ENCODE measurements around the gene FCHSD2. TPM values are rescaled to one million over a fixed set of nuclear protein-coding genes. Genes with fewer than 3 reads are reported as not detected.

Gene FCHSD2
- total and polyA plus RNA-seq, 10 donors: 30.2 to 129 (median 69.7) TPM

DNA sequence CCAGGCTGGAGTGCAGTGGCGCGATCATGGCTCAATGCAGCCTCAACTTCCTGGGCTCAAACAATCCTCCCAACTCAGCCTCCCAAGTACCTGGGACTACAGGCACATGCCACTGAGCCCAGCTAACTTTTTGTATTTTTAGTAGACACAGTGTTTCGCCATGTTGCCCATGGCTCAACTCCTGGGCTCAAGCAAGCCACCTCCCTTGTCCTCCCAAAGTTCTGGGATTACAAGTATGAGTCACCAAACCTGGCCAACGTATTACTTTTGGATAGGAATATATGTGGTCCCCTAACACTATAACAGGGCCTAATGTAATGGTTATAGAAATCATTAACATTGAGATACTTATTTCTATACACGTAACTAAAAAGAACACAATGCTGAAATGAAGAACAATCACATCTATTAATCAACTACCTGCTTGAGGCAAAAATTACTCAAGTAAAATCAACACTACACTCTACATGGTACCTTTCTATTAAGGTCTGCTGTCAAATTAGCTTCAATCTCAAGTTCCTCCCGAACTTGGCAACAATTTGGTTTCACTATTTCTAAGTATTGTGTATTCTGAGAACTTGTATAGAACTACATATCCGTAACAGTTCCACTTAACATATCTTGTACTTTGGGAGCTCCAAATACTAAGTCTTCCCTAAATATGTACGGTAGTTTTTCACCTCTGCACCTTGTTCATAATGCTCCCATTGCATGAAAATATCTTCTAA lies 124.9 kb downstream of the FCHSD2 start:
- TF ChIP-seq, protein P1, sequence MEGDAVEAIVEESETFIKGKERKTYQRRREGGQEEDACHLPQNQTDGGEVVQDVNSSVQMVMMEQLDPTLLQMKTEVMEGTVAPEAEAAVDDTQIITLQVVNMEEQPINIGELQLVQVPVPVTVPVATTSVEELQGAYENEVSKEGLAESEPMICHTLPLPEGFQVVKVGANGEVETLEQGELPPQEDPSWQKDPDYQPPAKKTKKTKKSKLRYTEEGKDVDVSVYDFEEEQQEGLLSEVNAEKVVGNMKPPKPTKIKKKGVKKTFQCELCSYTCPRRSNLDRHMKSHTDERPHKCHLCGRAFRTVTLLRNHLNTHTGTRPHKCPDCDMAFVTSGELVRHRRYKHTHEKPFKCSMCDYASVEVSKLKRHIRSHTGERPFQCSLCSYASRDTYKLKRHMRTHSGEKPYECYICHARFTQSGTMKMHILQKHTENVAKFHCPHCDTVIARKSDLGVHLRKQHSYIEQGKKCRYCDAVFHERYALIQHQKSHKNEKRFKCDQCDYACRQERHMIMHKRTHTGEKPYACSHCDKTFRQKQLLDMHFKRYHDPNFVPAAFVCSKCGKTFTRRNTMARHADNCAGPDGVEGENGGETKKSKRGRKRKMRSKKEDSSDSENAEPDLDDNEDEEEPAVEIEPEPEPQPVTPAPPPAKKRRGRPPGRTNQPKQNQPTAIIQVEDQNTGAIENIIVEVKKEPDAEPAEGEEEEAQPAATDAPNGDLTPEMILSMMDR (IDR thresholded peaks at IDR 0.05 in 8 of 11, conservative IDR thresholded peaks at IDR 0.05 in 3 of 11): no peak
- TF ChIP-seq POLR2AphosphoS5 (IDR thresholded peaks at IDR 0.05) (peak in 1 of 3 donors; percentile 8), POLR2A (IDR thresholded peaks at IDR 0.05) (no peak)

DNA sequence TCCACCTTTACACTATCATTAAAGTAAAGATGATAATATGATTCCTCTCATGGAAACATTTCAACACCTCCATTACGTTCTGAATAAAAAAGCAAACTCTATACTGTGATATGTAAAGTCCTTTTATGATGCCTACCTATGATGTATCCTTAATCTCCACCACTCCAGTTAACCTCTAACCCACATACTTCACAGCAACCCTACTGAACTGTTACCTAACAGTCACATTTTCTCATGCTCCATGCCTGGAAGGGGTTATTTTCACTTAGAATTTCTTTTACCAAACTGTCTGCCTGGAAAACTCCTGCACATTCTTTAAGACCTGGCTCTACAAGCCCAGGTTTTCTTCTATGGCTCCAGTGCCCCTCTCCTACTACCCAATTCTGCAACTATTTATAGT lies 129.1 kb downstream of the FCHSD2 start:
- peaks cover 11 to 31% (median 27%) of the 10 kb centered on the region in 8 donors for H3K9me3 ChIP-seq
- TF ChIP-seq, protein P1 (IDR thresholded peaks at IDR 0.05 in 8 of 11, conservative IDR thresholded peaks at IDR 0.05 in 3 of 11): no peak
- TF ChIP-seq POLR2AphosphoS5 (IDR thresholded peaks at IDR 0.05) (no peak), POLR2A (IDR thresholded peaks at IDR 0.05) (no peak)
- H3K4me1 ChIP-seq: peaks cover 0 to 42% (median 7%) of the 10 kb centered on the region in 6 donors
- peak overlapping the region in 2 of 8 donors; percentile 7 to 16 for H3K27ac ChIP-seq
- WGBS, 5 donors: 83 to 94% (median 89%) methylated on average over 1 of the region's 1 CpG
- no peaks in the 10 kb centered on the region for H3K27me3 ChIP-seq (replicated peaks in 1 of 7)
- H3K4me3 ChIP-seq: no peak overlapping the region
- no peak for DNase-seq
- peaks cover 0 to 79% (median 17%) of the 10 kb centered on the region in 6 donors for H3K36me3 ChIP-seq
- intact Hi-C loops (cut with DNase I; ENCODE audit: low total_unique reads): no loop called here

More for the DNA sequence above, 124.9 kb downstream of the FCHSD2 start:
- 86 to 92% (median 89%) methylated on average over 8 of the region's 8 CpGs for WGBS, 5 donors
- intact Hi-C loops (cut with DNase I; ENCODE audit: low total_unique reads): no loop called here
- Histone ChIP-seq H3K4me3 (no peak overlapping the region), H3K27ac (peak overlapping the region in 1 of 8 donors; percentile 7), H3K36me3 (peaks cover 0 to 38% (median 2%) of the 10 kb centered on the region in 6 donors), H3K27me3 (replicated peaks in 1 of 7) (no peaks in the 10 kb centered on the region), H3K9me3 (peaks cover 0 to 14% (median 5%) of the 10 kb centered on the region in 8 donors), H3K4me1 (peaks cover 0 to 64% (median 24%) of the 10 kb centered on the region in 6 donors)
- DNase-seq: no peak

DNA sequence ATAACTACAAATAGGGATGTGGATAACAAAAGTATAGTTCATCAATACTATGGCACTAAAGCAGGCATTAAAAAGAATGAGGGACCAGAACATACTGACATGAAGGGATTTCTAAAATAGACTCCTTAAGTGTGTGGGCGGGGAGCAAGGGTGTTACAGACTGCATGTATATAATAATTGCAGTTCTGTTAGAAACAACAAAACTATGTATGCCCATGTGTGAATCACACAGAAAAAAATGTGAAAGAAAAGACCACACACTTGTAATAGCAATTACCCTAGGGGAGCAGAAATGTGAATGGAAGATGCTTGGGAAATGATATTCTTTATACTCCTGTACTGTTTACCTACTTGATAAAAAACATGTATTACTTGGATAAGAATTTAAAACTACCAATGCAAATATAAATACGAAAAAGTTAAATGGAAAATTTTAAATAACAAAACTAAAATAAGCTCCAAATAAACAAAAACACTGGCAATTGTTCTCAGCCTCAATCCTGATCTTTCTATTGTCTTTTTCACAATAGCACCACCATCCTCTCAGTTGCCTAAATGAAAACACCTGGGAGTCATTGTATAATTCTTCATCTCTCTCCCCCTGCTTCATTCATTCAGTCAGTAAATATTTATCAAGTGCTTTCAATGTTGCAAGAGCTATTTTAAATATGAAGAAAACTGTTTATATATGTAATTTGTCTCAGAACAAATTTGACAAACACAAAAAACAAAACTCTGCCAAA lies 129.8 kb downstream of the FCHSD2 start:
- H3K27me3 ChIP-seq (replicated peaks in 1 of 7): no peaks in the 10 kb centered on the region
- no peak overlapping the region for H3K4me3 ChIP-seq
- no peak for DNase-seq
- TF ChIP-seq POLR2A (IDR thresholded peaks at IDR 0.05) (no peak), POLR2AphosphoS5 (IDR thresholded peaks at IDR 0.05) (no peak)
- TF ChIP-seq, protein P1 (IDR thresholded peaks at IDR 0.05 in 8 of 11, conservative IDR thresholded peaks at IDR 0.05 in 3 of 11): no peak
- H3K4me1 ChIP-seq: peaks cover 0 to 35% (median 6%) of the 10 kb centered on the region in 6 donors
- 82 to 92% (median 88%) methylated on average over 2 of the region's 2 CpGs for WGBS, 5 donors
- intact Hi-C loops (cut with DNase I; ENCODE audit: low total_unique reads): no loop called here
- H3K9me3 ChIP-seq: peaks cover 11 to 31% (median 27%) of the 10 kb centered on the region in 8 donors
- H3K36me3 ChIP-seq: peaks cover 0 to 86% (median 19%) of the 10 kb centered on the region in 6 donors
- peak overlapping the region in 1 of 8 donors; percentile 7 for H3K27ac ChIP-seq
